GM23338 (cell line): ENCODE measurements around the gene CYP24A1.

Experiments
- CREB1 ChIP-seq: fragments of 250-450 bp; sonication (Bioruptor Pico); IDR thresholded peaks from 2 replicates; pipeline ENCODE4 v1.5.0; 2020; ENCODE audit warnings: low read depth, mild to moderate bottlenecking, moderate library complexity
- CTCF ChIP-seq, 2 experiments: fragments of 200-600 bp in 1 of 2; sonication (generic) in 1 of 2; conservative IDR thresholded peaks; 2 replicates each; pipeline versions ENCODE4 v1.5.1 to v1.6.1; 2016 to 2017; ENCODE audit warnings: antibody characterized with exemption in 2 of 2, low read depth in 2 of 2, mild to moderate bottlenecking in 2 of 2, moderate library complexity in 1 of 2
- ETS1 ChIP-seq: IDR thresholded peaks from 2 replicates; pipeline ENCODE4 v1.6.1; 2016; ENCODE audit warnings: antibody characterized with exemption
- EZH2 ChIP-seq: fragments of 200-600 bp; sonication (generic); IDR thresholded peaks from one replicate; pipeline ENCODE4 v1.8.0; 2017; ENCODE audit warnings: antibody characterized with exemption, mild to moderate bottlenecking, low read depth; ENCODE audit not compliant: unreplicated experiment
- EZH2phosphoT487 ChIP-seq: fragments of 200-600 bp; sonication (generic); IDR thresholded peaks from one replicate; pipeline ENCODE4 v1.8.1; 2018; ENCODE audit warnings: antibody characterized with exemption; ENCODE audit not compliant: unreplicated experiment
- JUNB ChIP-seq: IDR thresholded peaks from one replicate; pipeline ENCODE4 v1.6.1; 2016; ENCODE audit warnings: antibody characterized with exemption; ENCODE audit not compliant: unreplicated experiment
- POLR2AphosphoS5 ChIP-seq: IDR thresholded peaks from 2 replicates; pipeline ENCODE4 v1.6.1; 2016; ENCODE audit warnings: antibody characterized with exemption, low read depth
- STAT1 ChIP-seq: IDR thresholded peaks from one replicate; pipeline ENCODE4 v1.6.1; 2016; ENCODE audit warnings: antibody characterized with exemption; ENCODE audit not compliant: unreplicated experiment
- ZNF331 ChIP-seq: fragments of 250-450 bp; sonication (Bioruptor Pico); IDR thresholded peaks from 2 replicates; pipeline ENCODE4 v1.5.0; 2020; ENCODE audit warnings: low read depth, mild to moderate bottlenecking, moderate library complexity
- TF ChIP-seq, protein P1 (sequence below): IDR thresholded peaks from one replicate; pipeline ENCODE4 v1.6.1; 2018; ENCODE audit warnings: antibody characterized with exemption; ENCODE audit not compliant: unreplicated experiment

DNA sequence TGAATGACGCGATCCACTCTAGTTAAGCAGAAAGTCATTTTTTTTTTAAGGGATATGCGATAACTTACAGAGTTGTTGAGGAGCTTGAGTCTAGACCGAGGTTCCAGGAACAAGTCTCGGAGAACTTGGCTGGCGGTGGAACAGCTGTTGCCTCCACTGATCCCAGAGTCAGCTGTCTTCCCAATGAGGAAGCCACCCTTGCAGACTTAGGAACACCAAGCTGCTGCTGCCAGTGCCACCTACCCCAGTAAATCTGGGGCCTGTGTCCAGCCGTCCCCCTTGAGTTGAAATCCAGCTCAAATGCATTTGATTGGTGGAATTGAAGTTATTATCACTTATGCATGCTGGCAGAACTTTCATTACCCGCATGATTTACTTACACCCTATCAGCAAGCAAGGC is 40.8 kb upstream of the CYP24A1 start:
- TF ChIP-seq CTCF (conservative IDR thresholded peaks at IDR 0.05; ENCODE audit: low read depth in 2 of 2) (no peak), ZNF331 (CRISPR knock-in tag) (no peak), EZH2 (no peak), POLR2AphosphoS5 (no peak), ETS1 (no peak), CREB1 (CRISPR knock-in tag) (no peak), EZH2phosphoT487 (no peak), STAT1 (no peak), JUNB (no peak)
- TF ChIP-seq, protein P1, sequence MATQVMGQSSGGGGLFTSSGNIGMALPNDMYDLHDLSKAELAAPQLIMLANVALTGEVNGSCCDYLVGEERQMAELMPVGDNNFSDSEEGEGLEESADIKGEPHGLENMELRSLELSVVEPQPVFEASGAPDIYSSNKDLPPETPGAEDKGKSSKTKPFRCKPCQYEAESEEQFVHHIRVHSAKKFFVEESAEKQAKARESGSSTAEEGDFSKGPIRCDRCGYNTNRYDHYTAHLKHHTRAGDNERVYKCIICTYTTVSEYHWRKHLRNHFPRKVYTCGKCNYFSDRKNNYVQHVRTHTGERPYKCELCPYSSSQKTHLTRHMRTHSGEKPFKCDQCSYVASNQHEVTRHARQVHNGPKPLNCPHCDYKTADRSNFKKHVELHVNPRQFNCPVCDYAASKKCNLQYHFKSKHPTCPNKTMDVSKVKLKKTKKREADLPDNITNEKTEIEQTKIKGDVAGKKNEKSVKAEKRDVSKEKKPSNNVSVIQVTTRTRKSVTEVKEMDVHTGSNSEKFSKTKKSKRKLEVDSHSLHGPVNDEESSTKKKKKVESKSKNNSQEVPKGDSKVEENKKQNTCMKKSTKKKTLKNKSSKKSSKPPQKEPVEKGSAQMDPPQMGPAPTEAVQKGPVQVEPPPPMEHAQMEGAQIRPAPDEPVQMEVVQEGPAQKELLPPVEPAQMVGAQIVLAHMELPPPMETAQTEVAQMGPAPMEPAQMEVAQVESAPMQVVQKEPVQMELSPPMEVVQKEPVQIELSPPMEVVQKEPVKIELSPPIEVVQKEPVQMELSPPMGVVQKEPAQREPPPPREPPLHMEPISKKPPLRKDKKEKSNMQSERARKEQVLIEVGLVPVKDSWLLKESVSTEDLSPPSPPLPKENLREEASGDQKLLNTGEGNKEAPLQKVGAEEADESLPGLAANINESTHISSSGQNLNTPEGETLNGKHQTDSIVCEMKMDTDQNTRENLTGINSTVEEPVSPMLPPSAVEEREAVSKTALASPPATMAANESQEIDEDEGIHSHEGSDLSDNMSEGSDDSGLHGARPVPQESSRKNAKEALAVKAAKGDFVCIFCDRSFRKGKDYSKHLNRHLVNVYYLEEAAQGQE, result no peak
